Right lung (tissue), 5 donors: ENCODE data around the gene ZNF555. TPM values are rescaled to one million over a fixed set of nuclear protein-coding genes. Genes with fewer than 3 reads are reported as not detected.

Source experiments
- polyA plus RNA-seq, 5 donors: library from polyadenylated mRNA; unstranded; fragments of 120-200 nt; gene quantifications; one replicate each; pipeline versions ENCODE4 v1.2.1 to v1.2.3, GENCODE V29; 2013; ENCODE audit warnings: inconsistent platforms in 1 of 5, low replicate concordance in 1 of 5; ENCODE audit not compliant: insufficient read length in 5 of 5, insufficient read depth in 1 of 5

ZNF555 gene
- polyA plus RNA-seq, 5 donors: 8.1 to 12.9 (median 9.4) TPM

Other genes starting within 250 kb of the ZNF555 start
- gene GNG7, start 138.8 kb upstream of the ZNF555 start, polyA plus RNA-seq: 1 to 10 TPM; 4.5 to 7.1 (median 5.8) TPM
- 1 to 10 TPM; 1.1 to 2.1 (median 1.3) TPM for gene DIRAS1, start 120.1 kb upstream of the ZNF555 start, polyA plus RNA-seq
- gene SLC39A3, start 101.5 kb upstream of the ZNF555 start, polyA plus RNA-seq: 10 to 100 TPM; 19.6 to 28.9 (median 21.5) TPM
- gene SGTA, start 58.2 kb upstream of the ZNF555 start, polyA plus RNA-seq: 10 to 100 TPM; 38.2 to 65.9 (median 46.2) TPM
- 10 to 100 TPM; 34.5 to 58.3 (median 38.7) TPM for gene THOP1, start 56.0 kb upstream of the ZNF555 start, polyA plus RNA-seq
- gene ZNF554, start 21.6 kb upstream of the ZNF555 start, polyA plus RNA-seq: 1 to 10 TPM; 6.8 to 9.1 (median 8.6) TPM
- gene ZNF556, start 25.9 kb downstream of the ZNF555 start, polyA plus RNA-seq: 1 to 10 TPM in 1 of 5 donors, under 1 TPM in 3, not detected in 1; 0.09 to 1.2 (median 0.21) TPM
- 1 to 10 TPM; 6.1 to 7.9 (median 7.1) TPM for gene ZNF57, start 59.5 kb downstream of the ZNF555 start, polyA plus RNA-seq
- 10 to 100 TPM in 1 of 5 donors, 1 to 10 TPM in 4; 7.7 to 11.1 (median 8.8) TPM for gene ZNF77, start 103.5 kb downstream of the ZNF555 start, polyA plus RNA-seq
- 10 to 100 TPM in 3 of 5 donors, 1 to 10 TPM in 2; 8.2 to 13.6 (median 11.8) TPM for gene TLE6, start 136.1 kb downstream of the ZNF555 start, polyA plus RNA-seq
- gene TLE2, start 187.8 kb downstream of the ZNF555 start, polyA plus RNA-seq: 100 to 1,000 TPM; 136 to 267 (median 184) TPM
- 1,000 to 10,000 TPM in 1 of 5 donors, 100 to 1,000 TPM in 4; 691 to 1,051 (median 791) TPM for gene TLE5, start 221.0 kb downstream of the ZNF555 start, polyA plus RNA-seq